Measurements from ENCODE around the gene CAPZB.

The CAPZB gene

DNA sequence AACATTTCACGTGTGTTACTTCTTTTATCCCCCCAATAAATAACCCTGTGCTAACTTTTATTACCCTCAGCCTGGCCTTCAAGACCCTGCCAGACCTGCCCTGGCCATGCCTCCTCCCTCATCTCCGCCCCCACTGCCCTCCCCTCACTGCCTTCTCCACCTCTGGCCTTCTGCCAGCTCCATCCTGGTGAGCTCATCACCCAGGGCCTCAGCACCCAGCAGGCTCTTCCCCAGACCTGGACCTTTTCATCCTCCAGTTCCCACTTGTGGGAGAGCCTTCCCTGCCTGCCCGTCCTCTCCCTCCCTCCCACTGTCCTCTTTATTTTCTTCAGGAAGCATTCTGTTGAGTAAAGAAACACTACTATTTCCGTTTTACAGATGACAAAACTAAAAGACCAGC, 101.2 kb downstream of the CAPZB start:
- no peak overlapping the region for H3K4me2 ChIP-seq (ENCODE audit: low read depth, low read length, poor library complexity, severe bottlenecking)
- no peaks in the 10 kb centered on the region for H3K9me3 ChIP-seq (ENCODE audit: insufficient read depth, low read length)
- no peaks in the 10 kb centered on the region for H3F3A ChIP-seq (ENCODE audit: insufficient read depth)

DNA sequence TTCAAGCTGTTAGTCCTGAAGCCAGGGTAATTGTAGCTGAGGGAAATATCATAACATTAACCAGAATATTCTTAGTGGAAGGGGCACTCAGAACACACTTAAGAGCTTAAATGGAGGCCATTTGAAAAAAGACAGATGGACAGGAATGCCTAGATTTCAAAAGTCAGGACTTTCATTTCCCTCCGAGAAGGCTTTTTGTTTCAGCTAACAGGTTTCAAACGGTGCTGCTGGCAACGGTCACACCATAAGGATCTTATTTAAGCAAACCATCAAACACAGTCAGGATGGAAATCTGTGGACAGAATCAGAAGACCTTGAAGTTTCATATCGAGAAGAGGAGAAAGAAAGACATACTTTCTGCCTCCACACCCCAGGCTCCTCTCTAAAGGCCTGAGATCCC, 103.1 kb downstream of the CAPZB start:
- no peak overlapping the region for H3K27ac ChIP-seq (ENCODE audit: low read depth, low read length)
- no peak overlapping the region for H2AFZ ChIP-seq (ENCODE audit: low read depth, low read length, severe bottlenecking)
- H3K9ac ChIP-seq (ENCODE audit: low read length), result no peak overlapping the region
- H3F3A ChIP-seq (ENCODE audit: insufficient read depth), result no peaks in the 10 kb centered on the region
- H3K27me3 ChIP-seq (ENCODE audit: low read length), result no peaks in the 10 kb centered on the region
- no peak overlapping the region for H3K4me3 ChIP-seq (ENCODE audit: insufficient read depth, low read length, poor library complexity, severe bottlenecking)
- no peaks in the 10 kb centered on the region for H3K9me2 ChIP-seq (replicated peaks; ENCODE audit: insufficient read depth, low read length)
- H3K4me2 ChIP-seq (ENCODE audit: low read depth, low read length, poor library complexity, severe bottlenecking), result no peak overlapping the region
- H3K9me3 ChIP-seq (ENCODE audit: insufficient read depth, low read length), result no peaks in the 10 kb centered on the region
- peaks cover 2% of the 10 kb centered on the region; the same call in 1 of the 2 replicates for H3K36me3 ChIP-seq (ENCODE audit: low read length)
- TF ChIP-seq EZH2phosphoT487 (conservative IDR thresholded peaks at IDR 0.05; ENCODE audit: low read length), result no peak
- TF ChIP-seq, protein P1, sequence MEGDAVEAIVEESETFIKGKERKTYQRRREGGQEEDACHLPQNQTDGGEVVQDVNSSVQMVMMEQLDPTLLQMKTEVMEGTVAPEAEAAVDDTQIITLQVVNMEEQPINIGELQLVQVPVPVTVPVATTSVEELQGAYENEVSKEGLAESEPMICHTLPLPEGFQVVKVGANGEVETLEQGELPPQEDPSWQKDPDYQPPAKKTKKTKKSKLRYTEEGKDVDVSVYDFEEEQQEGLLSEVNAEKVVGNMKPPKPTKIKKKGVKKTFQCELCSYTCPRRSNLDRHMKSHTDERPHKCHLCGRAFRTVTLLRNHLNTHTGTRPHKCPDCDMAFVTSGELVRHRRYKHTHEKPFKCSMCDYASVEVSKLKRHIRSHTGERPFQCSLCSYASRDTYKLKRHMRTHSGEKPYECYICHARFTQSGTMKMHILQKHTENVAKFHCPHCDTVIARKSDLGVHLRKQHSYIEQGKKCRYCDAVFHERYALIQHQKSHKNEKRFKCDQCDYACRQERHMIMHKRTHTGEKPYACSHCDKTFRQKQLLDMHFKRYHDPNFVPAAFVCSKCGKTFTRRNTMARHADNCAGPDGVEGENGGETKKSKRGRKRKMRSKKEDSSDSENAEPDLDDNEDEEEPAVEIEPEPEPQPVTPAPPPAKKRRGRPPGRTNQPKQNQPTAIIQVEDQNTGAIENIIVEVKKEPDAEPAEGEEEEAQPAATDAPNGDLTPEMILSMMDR (IDR thresholded peaks at IDR 0.05; ENCODE audit: insufficient read depth, low read length, poor library complexity, severe bottlenecking), result no peak
- H3K79me2 ChIP-seq (ENCODE audit: insufficient read depth, low read length), result peaks cover 2% of the 10 kb centered on the region; the same call in 1 of the 2 replicates
- no peaks in the 10 kb centered on the region for H4K20me1 ChIP-seq (ENCODE audit: low read depth, low read length)

More for the DNA sequence above, 101.2 kb downstream of the CAPZB start:
- Histone ChIP-seq H4K20me1 (ENCODE audit: low read depth, low read length) (no peaks in the 10 kb centered on the region), H3K36me3 (ENCODE audit: low read length) (peaks cover 2% of the 10 kb centered on the region; the same call in 1 of the 2 replicates), H3K9me2 (replicated peaks; ENCODE audit: insufficient read depth, low read length) (no peaks in the 10 kb centered on the region), H3K9ac (ENCODE audit: low read length) (no peak overlapping the region), H2AFZ (ENCODE audit: low read depth, low read length, severe bottlenecking) (no peak overlapping the region), H3K79me2 (ENCODE audit: insufficient read depth, low read length) (peaks cover 20% of the 10 kb centered on the region), H3K4me3 (ENCODE audit: insufficient read depth, low read length, poor library complexity, severe bottlenecking) (no peak overlapping the region), H3K27ac (ENCODE audit: low read depth, low read length) (no peak overlapping the region), H3K27me3 (ENCODE audit: low read length) (no peaks in the 10 kb centered on the region)
- TF ChIP-seq EZH2phosphoT487 (conservative IDR thresholded peaks at IDR 0.05; ENCODE audit: low read length), result no peak
- TF ChIP-seq, protein P1 (IDR thresholded peaks at IDR 0.05; ENCODE audit: insufficient read depth, low read length, poor library complexity, severe bottlenecking), result no peak

DNA sequence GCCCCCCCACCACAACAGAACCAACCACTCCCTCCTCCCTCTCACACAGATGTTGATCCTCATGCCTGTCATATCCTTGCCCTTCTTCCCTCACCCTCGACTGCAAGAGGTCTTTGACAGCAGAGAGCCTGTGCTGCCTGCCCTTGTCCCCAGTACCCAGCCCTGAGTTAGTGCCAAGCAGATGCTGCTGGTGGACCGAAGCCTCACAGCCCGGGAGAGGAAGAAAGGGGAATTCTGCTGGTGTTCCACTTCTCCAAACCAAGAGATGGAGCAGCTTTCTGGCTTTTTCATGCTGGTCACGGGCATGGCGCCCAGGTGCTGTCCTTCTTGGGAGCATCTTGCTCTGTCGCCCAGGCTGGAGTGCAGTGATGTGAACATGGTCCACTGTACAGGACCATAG, 104.1 kb downstream of the CAPZB start:
- Histone ChIP-seq H3K9me3 (ENCODE audit: insufficient read depth, low read length) (no peaks in the 10 kb centered on the region), H3K27ac (ENCODE audit: low read depth, low read length) (no peak overlapping the region), H3K4me3 (ENCODE audit: insufficient read depth, low read length, poor library complexity, severe bottlenecking) (no peak overlapping the region), H3K4me2 (ENCODE audit: low read depth, low read length, poor library complexity, severe bottlenecking) (no peak overlapping the region), H3K36me3 (ENCODE audit: low read length) (peaks cover 2% of the 10 kb centered on the region; the same call in 1 of the 2 replicates), H3K27me3 (ENCODE audit: low read length) (no peaks in the 10 kb centered on the region), H2AFZ (ENCODE audit: low read depth, low read length, severe bottlenecking) (no peak overlapping the region), H3K79me2 (ENCODE audit: insufficient read depth, low read length) (no peaks in the 10 kb centered on the region; the same call in 1 of the 2 replicates), H3F3A (ENCODE audit: insufficient read depth) (no peaks in the 10 kb centered on the region), H3K9me2 (replicated peaks; ENCODE audit: insufficient read depth, low read length) (no peaks in the 10 kb centered on the region), H4K20me1 (ENCODE audit: low read depth, low read length) (no peaks in the 10 kb centered on the region), H3K9ac (ENCODE audit: low read length) (no peak overlapping the region)
- TF ChIP-seq EZH2phosphoT487 (conservative IDR thresholded peaks at IDR 0.05; ENCODE audit: low read length), result no peak
- TF ChIP-seq, protein P1 (IDR thresholded peaks at IDR 0.05; ENCODE audit: insufficient read depth, low read length, poor library complexity, severe bottlenecking), result no peak
